Inflammatory macrophage (primary cell): ENCODE measurements around the gene COG7.
A peak's percentile ranks its signal among the peaks of the same experiment; 100 is the strongest.
"Not testable (repeated sequence)": the region's sequence is repeated elsewhere in the genome, so short reads cannot be mapped to it uniquely, and the experiment has no call there.

Experiments used
- DNase-seq, 2 donors: peaks; one replicate each; pipeline ENCODE4 v3.0.0-alpha.2; 2020 to 2022

Gene COG7

GRCh38 chr16:23469814-23470213, 16.8 kb upstream of the COG7 start:
- DNase-seq = no peak

- DNase-seq = no peak
These were observed 13.3 kb upstream of the COG7 start for GRCh38 chr16:23466162-23466885.

GRCh38 chr16:23465179-23465578, 12.2 kb upstream of the COG7 start:
- no peak for DNase-seq

- DNase-seq = no peak
These were observed 11.2 kb upstream of the COG7 start for GRCh38 chr16:23464196-23464595.

DNA sequence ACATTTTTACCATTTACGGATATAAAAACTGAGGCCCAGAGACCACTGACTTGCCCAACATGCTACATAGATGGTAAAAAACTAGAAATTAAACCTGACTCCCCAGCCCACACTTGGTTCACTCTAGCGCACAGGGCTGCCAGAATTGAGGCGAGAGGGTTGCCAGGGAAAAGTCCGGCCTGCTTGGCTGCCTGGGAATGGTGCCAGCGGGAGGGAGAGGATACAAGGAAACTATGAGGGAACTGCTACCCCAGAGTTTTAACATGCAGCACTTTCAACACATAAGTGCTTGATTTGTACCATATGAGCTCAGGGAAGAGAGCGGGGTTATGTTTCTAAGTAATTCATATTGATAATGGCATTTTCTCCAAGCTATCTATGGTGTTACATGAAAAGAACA, 10.0 kb upstream of the COG7 start:
- DNase-seq = not testable (repeated sequence)

- DNase-seq = no peak
These were observed 506 bp upstream of the COG7 start for GRCh38 chr16:23453338-23454052.

DNA sequence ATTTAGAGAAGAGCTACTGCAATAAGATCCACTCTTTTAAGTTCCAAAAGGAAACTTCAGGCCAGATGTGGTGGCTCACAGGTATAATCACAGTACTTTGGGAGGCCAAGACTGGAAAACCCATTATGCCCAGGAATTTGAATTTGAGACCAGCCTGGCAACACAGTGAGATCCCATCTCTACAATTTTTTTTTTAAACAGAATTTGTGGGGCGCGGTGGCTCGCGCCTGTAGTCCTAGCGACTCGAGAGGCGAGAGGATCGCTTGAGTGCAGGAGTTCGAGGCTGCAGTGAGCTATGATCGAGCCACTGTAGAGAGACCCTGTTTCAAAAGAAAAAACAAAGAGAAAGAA, 793 bp downstream of the COG7 start:
- DNase-seq = peak in 1 of 2 donors; percentile 2

DNA sequence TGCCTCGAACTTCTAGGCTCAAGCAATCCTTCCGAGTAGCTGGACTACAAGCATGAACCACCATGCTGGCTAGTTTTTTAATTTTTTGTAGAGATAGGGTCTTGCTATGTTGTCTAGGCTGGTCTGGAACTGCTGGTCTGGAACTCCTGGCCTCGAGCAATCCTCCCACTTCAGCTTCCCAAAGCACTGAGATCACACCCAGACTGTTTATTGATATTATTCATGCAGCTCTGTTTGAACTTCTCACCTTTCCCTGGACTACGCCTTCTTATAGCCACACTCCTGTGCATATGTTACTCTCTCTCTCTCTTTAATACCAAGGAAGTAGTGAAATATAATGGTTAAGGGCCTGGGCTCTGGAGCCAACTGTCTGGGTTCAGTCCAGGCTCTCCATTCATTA, 4.6 kb downstream of the COG7 start:
- no peak for DNase-seq

DNA sequence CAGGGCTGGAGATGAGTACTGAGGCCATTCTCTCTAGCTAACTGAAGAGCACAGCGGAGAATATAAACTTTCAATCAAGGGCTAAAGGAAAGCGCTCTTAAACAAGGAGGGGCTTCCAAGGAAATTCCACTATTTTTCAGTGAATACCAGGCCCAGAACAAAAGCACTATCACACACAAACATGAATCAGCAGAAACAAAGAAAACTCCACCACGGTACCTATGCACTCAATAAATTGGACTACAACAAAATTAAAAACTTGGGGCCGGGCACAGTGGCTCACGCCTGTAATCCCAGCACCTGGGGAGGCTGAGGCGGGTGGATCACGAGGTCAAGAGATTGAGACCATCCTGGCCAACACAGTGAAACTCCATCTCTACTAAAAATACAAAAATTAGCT, 15.4 kb downstream of the COG7 start:
- not testable (repeated sequence) for DNase-seq

GRCh38 chr16:23436951-23437350, 16.0 kb downstream of the COG7 start:
- DNase-seq = no peak

DNA sequence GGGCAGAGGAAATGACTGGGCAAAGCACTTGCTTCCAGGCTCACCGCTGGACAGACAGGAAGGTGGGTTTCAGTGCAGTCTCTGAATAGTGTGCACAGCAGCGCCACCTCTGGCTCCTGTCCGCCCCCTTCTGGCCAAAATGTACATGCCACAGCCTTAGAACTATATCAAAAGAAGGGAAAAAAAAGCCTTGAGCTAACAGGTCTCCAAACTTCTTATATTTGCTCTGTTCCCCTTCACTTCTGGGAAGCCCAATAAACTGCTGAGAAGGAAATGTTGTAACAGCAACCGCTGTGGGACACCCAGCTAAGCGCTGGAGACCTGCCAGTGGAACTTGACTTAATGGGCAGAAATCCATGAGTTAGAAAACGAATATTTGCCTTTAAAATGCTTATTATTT, 17.5 kb downstream of the COG7 start:
- peak; percentile 68 to 86 for DNase-seq

GRCh38 chr16:23434380-23434779, 18.6 kb downstream of the COG7 start:
- peak; percentile 50 to 62 for DNase-seq

DNA sequence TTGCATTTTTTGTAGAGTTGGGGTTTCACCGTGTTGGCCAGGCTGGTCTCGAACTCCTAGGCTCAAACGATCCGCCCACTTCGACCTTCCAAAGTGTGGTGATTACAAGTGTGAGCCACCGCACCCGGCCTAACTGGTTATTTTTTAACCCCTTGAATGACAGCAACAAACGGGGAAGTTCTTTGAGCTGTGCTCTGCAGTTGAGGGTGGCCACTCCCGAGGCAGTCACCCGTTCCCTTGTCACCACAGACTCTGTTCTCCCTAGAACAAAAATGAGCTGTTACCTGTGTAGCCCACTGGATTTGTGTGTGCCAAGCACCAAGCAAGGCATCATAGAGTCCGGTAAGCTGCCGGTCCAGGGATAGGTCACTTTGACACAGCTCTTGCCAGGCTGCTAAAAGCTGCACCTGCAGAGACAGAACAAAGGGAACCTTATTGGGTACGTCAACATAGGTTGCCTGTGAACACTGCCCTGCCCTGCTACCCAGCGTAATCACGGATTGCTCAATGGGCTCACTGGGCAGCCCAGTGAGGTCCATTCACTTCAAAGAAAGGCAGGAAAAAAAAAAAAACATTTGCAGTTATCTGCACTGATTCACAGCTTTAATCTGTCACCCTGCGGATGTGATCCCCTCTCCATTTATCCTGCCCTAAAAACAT, 19.6 kb downstream of the COG7 start:
- DNase-seq = no peak

DNA sequence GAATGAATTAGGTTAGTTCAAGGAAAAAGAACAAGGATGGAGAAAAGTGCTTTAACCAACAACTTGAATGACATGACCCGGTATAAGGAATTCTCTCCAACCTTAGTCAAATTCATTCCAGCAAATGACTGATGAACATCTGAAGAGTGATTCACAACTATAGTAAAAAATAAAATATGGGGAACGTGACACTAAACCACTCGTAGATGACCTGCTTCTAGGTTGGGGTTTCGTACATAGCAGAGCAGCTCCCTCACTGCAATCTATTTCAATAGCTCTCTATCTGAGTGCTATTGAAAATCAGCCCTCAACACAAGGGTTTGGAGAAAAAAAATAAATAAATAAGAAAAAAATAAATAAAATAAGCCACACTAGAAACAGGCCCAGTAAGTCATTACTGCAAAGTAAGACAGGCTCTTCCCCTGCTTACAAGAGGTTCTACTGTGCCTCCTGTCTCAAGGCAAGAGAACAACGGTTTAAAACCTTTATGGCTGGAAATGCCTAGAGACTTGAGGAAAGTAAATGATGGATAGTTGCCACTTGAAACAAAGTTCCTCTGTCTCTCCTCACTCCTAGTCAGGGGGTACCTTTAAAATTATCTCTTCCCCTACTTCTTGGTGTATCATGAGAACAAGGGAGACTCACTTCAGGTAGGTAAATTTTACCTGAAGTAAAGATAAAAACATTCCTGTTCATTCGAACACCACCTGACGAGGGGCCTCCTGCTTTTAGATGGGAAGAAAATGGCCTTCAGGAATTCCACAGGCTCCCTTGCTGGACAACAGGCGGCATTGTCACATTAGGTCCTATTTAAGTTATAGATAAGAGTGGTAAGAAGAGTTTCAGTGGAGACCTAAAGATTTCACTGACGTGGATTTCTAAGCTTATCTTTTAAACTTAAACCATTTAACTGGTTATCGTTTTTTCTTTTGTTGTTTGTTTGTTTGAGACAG, 20.5 kb downstream of the COG7 start:
- no peak for DNase-seq

GRCh38 chr16:23428351-23428750, 24.6 kb downstream of the COG7 start:
- DNase-seq = peak; percentile 27 to 36

DNA sequence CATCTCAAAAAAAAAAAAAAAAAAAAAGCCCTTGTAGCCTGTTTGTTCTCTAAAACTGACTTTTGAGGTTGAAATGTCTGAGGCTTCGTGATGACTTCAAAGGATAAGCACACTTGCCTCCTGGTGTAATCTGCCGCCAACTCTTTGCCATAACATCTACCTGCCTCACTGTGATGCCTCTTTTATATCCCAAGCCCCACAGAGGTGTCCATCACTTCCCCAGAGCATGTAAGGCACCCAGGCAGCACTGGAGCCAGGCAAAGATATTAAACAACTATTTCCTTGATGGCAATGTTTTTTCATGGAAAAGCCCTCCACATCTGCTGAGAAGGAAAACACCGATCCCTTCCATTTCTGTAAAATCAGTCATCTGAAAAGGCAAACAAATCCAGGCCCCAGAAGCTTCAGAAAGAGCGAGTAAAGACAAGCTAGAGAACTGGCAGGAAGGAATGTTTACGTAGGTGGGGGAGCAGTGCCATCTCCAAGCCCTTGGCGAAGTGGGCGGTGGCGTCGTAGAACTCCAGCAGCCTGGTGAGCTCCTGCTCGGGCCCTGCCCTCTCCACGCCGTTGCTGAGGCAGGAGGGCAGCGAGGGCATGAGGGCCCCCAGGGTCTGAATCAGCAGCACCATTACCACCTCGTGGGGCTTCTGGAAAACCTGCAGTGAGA, 28.6 kb downstream of the COG7 start:
- no peak for DNase-seq

GRCh38 chr16:23423496-23424049, 29.4 kb downstream of the COG7 start:
- DNase-seq = no peak

- no peak for DNase-seq
These were observed 33.0 kb downstream of the COG7 start for GRCh38 chr16:23420011-23420410.

- no peak for DNase-seq
These were observed 36.2 kb downstream of the COG7 start for GRCh38 chr16:23416816-23417215.

DNA sequence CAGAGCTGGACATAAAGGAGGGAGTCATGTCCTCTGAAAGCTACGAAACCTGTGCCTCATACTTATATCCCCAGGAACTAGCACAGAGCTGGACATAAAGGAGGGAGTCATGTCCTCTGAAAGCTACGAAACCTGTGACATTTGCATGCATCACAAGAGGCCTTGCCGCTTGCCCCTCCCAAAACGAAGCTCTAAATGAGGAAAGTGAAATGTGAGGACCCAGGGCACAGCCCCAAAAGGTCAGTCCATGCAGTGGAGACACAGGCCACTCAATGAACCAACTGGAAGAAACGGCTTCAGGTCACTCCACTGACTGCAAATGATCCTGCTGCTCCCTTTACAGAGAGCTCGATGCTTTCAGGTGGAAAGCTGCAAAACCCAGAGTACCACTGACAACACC, 38.3 kb downstream of the COG7 start:
- DNase-seq = no peak

GRCh38 chr16:23410176-23410575, 42.8 kb downstream of the COG7 start:
- no peak for DNase-seq

DNA sequence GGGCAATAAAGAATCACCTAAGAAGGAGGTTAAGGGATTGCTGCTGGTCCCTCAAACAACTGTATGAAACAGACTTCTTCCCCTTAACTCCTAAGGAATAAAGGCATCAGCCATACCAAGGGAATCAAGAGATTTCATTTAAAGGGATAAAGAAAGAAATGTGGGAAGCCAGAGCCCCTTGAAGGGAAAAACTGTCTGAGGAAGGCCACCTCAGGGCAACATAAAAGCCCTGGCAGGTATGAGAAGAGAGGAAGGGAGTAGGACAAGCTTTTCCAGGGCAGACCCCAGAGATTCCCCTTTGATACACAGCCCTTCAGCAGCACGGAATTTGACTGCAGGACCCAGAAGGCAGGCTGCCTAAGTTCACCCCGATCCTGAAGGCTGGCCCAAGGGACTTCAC, 43.5 kb downstream of the COG7 start:
- DNase-seq = no peak
